Fibroblast of lung (primary cell): ENCODE results near the gene SEMA4B. TPM values are rescaled to one million over a fixed set of nuclear protein-coding genes. Genes with fewer than 3 reads are reported as not detected.
"Not testable (repeated sequence)": the region's sequence is repeated elsewhere in the genome, so short reads cannot be mapped to it uniquely, and the experiment has no call there.

Source experiments
- DNase-seq, 2 donors: peaks; one replicate each; pipeline versions ENCODE4 v3.0.0 to v3.0.0-alpha.2; 2010; ENCODE audit warnings: low read depth in 2 of 2
- H2AFZ ChIP-seq: 2 replicates; pipeline ENCODE4 v1.5.1; 2012; ENCODE audit warnings: low read length, control low read depth, inconsistent platforms
- H3K27ac ChIP-seq: 2 replicates; pipeline ENCODE4 v1.5.1; 2011; ENCODE audit warnings: low read length, control low read depth; ENCODE audit not compliant: insufficient read depth
- H3K27me3 ChIP-seq: 2 replicates; pipeline ENCODE4 v1.5.1; 2011; ENCODE audit warnings: mild to moderate bottlenecking, low read length; ENCODE audit not compliant: control insufficient read depth, insufficient read depth
- H3K36me3 ChIP-seq: 2 replicates; pipeline ENCODE4 v1.5.1; 2011; ENCODE audit warnings: low read length; ENCODE audit not compliant: control insufficient read depth, insufficient read depth
- H3K4me1 ChIP-seq: 2 replicates; pipeline ENCODE4 v1.5.1; 2011; ENCODE audit warnings: low read length; ENCODE audit not compliant: control insufficient read depth, insufficient read depth; ENCODE audit errors: extremely low read depth
- H3K4me2 ChIP-seq: 2 replicates; pipeline ENCODE4 v1.5.1; 2011; ENCODE audit warnings: low read length, control low read depth; ENCODE audit not compliant: insufficient read depth; ENCODE audit errors: extremely low read depth
- H3K4me3 ChIP-seq, 4 experiments: fragments of 200-600 bp in 1 of 4; sonication (generic) in 1 of 4; replicated peaks in 1 of 4; 2 replicates each; pipeline ENCODE4 v1.5.1; 2011 to 2016; ENCODE audit warnings: low read length in 4 of 4, low read depth in 3 of 4, mild to moderate bottlenecking in 3 of 4, control low read depth in 2 of 4, inconsistent platforms in 1 of 4, mixed read lengths in 1 of 4; ENCODE audit not compliant: insufficient read depth in 1 of 4; ENCODE audit errors: control extremely low read depth in 1 of 4
- H3K79me2 ChIP-seq: 2 replicates; pipeline ENCODE4 v1.5.1; 2012; ENCODE audit warnings: mild to moderate bottlenecking, low read length, inconsistent platforms; ENCODE audit not compliant: control insufficient read depth, insufficient read depth
- H3K9ac ChIP-seq: 2 replicates; pipeline ENCODE4 v1.5.1; 2011; ENCODE audit warnings: mild to moderate bottlenecking, low read length, control low read depth; ENCODE audit not compliant: insufficient read depth
- H3K9me3 ChIP-seq: 2 replicates; pipeline ENCODE4 v1.5.1; 2012; ENCODE audit warnings: low read depth, low read length; ENCODE audit not compliant: control insufficient read depth, insufficient read depth
- H4K20me1 ChIP-seq: 2 replicates; pipeline ENCODE4 v1.5.1; 2011; ENCODE audit warnings: low read length; ENCODE audit not compliant: control insufficient read depth, insufficient read depth; ENCODE audit errors: extremely low read depth
- EZH2 ChIP-seq: IDR thresholded peaks from 2 replicates; pipeline ENCODE4 v1.5.1; 2012; ENCODE audit warnings: low read length, control low read depth, mild to moderate bottlenecking; ENCODE audit errors: missing control alignments
- polyA plus RNA-seq, 2 donors: library from polyadenylated mRNA; depleted of rRNA in 1 of 2; stranded (reverse) in 1 of 2; unstranded in 1 of 2; fragments of >200 nt; gene quantifications; 2 replicates each; pipeline ENCODE4 v1.2.1, GENCODE V29; 2011 to 2012; ENCODE audit warnings: missing spikeins in 1 of 2
- total RNA-seq: library from RNA; depleted of rRNA; stranded (reverse); fragments of >200 nt; gene quantifications from 2 replicates; pipeline ENCODE4 v1.2.1, GENCODE V29; 2014
- TF ChIP-seq, protein P1 (sequence below), 2 donors: IDR thresholded peaks in 1 of 2; conservative IDR thresholded peaks in 1 of 2; 1 replicate in 1 of 2; 2 replicates in 1 of 2; pipeline ENCODE4 v1.5.1; 2011 to 2012; ENCODE audit warnings: low read length in 2 of 2, control low read depth in 1 of 2, inconsistent platforms in 1 of 2, low read depth in 1 of 2, mild to moderate bottlenecking in 1 of 2

SEMA4B gene
- total and polyA plus RNA-seq, 2 donors (not counting 1 experiment from before 2014, with no cell fraction given) = 12.8 to 30.4 TPM

GRCh38 chr15:90184119-90184785 is 16.9 kb upstream of the SEMA4B start:
- TF ChIP-seq, protein P1, sequence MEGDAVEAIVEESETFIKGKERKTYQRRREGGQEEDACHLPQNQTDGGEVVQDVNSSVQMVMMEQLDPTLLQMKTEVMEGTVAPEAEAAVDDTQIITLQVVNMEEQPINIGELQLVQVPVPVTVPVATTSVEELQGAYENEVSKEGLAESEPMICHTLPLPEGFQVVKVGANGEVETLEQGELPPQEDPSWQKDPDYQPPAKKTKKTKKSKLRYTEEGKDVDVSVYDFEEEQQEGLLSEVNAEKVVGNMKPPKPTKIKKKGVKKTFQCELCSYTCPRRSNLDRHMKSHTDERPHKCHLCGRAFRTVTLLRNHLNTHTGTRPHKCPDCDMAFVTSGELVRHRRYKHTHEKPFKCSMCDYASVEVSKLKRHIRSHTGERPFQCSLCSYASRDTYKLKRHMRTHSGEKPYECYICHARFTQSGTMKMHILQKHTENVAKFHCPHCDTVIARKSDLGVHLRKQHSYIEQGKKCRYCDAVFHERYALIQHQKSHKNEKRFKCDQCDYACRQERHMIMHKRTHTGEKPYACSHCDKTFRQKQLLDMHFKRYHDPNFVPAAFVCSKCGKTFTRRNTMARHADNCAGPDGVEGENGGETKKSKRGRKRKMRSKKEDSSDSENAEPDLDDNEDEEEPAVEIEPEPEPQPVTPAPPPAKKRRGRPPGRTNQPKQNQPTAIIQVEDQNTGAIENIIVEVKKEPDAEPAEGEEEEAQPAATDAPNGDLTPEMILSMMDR (conservative IDR thresholded peaks at IDR 0.05 in 1 of 2, IDR thresholded peaks at IDR 0.05 in 1 of 2; ENCODE audit: low read depth in 1 of 2, low read length in 2 of 2) = no peak
- no peak for TF ChIP-seq EZH2
- H3K9ac ChIP-seq = peak overlapping the region; percentile 66
- H3K27ac ChIP-seq = peak overlapping the region; percentile 57
- H3K36me3 ChIP-seq = no peaks in the 10 kb centered on the region
- H2AFZ ChIP-seq = peak overlapping the region; percentile 32
- no peaks in the 10 kb centered on the region for H3K9me3 ChIP-seq
- peaks cover under 1% of the 10 kb centered on the region for H3K27me3 ChIP-seq
- peak overlapping the region; percentile 67 for H3K4me2 ChIP-seq
- no peaks in the 10 kb centered on the region for H3K79me2 ChIP-seq
- H4K20me1 ChIP-seq = no peaks in the 10 kb centered on the region
- H3K4me3 ChIP-seq = peak overlapping the region; percentile 53 to 71 (median 56)
- peaks cover 4% of the 10 kb centered on the region for H3K4me1 ChIP-seq
- peak; percentile 55 to 56 for DNase-seq

- Histone ChIP-seq H3K9ac (peak overlapping the region; percentile 66), H3K4me2 (peak overlapping the region; percentile 82), H3K27ac (peak overlapping the region; percentile 57), H3K4me1 (peaks cover 4% of the 10 kb centered on the region), H3K9me3 (no peaks in the 10 kb centered on the region), H3K36me3 (no peaks in the 10 kb centered on the region), H2AFZ (peak overlapping the region; percentile 68), H3K4me3 (peak overlapping the region; percentile 53 to 71 (median 56)), H3K79me2 (no peaks in the 10 kb centered on the region), H3K27me3 (no peaks in the 10 kb centered on the region), H4K20me1 (no peaks in the 10 kb centered on the region)
- peak; percentile 38 to 42 for DNase-seq
- TF ChIP-seq, protein P1 (conservative IDR thresholded peaks at IDR 0.05 in 1 of 2, IDR thresholded peaks at IDR 0.05 in 1 of 2; ENCODE audit: low read depth in 1 of 2, low read length in 2 of 2) = no peak
- TF ChIP-seq EZH2 = no peak
These were observed 16.1 kb upstream of the SEMA4B start for GRCh38 chr15:90184786-90185704.

GRCh38 chr15:90187257-90187868 is 13.8 kb upstream of the SEMA4B start:
- Histone ChIP-seq H3K36me3 (no peaks in the 10 kb centered on the region), H3K27ac (no peak overlapping the region), H4K20me1 (no peaks in the 10 kb centered on the region), H3K4me3 (no peak overlapping the region), H3K9me3 (no peaks in the 10 kb centered on the region), H3K9ac (no peak overlapping the region), H3K79me2 (no peaks in the 10 kb centered on the region), H2AFZ (no peak overlapping the region), H3K4me2 (no peak overlapping the region), H3K4me1 (peaks cover 8% of the 10 kb centered on the region), H3K27me3 (no peaks in the 10 kb centered on the region)
- DNase-seq = no peak
- no peak for TF ChIP-seq EZH2
- TF ChIP-seq, protein P1 (conservative IDR thresholded peaks at IDR 0.05 in 1 of 2, IDR thresholded peaks at IDR 0.05 in 1 of 2; ENCODE audit: low read depth in 1 of 2, low read length in 2 of 2) = no peak

DNA sequence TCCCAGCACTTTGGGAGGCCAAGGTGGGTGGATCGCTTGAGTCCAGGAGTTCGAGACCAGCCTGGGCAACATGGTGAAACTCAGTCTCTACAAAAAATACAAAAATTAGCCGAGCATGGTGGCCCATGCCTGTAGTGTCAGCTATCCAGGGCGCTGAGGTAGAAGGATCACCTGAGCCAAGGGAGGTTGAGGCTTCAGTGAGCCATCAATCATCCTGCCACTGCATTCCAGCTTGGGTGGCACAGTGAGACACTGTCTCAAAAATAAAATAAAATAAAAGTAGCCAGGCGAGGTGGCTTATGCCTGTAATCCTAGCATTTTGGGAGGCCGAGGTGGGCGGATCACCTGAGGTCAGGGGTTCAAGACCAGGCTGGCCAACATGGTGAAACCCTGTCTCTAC is 13.1 kb upstream of the SEMA4B start:
- not testable (repeated sequence) for DNase-seq, H3K4me2 ChIP-seq, H3K27ac ChIP-seq, H3K9me3 ChIP-seq, H3K79me2 ChIP-seq, H2AFZ ChIP-seq, H3K36me3 ChIP-seq, H3K9ac ChIP-seq, H3K27me3 ChIP-seq, H3K4me3 ChIP-seq, H3K4me1 ChIP-seq, H4K20me1 ChIP-seq
